ENCODE results near the gene TLN1.

DNA sequence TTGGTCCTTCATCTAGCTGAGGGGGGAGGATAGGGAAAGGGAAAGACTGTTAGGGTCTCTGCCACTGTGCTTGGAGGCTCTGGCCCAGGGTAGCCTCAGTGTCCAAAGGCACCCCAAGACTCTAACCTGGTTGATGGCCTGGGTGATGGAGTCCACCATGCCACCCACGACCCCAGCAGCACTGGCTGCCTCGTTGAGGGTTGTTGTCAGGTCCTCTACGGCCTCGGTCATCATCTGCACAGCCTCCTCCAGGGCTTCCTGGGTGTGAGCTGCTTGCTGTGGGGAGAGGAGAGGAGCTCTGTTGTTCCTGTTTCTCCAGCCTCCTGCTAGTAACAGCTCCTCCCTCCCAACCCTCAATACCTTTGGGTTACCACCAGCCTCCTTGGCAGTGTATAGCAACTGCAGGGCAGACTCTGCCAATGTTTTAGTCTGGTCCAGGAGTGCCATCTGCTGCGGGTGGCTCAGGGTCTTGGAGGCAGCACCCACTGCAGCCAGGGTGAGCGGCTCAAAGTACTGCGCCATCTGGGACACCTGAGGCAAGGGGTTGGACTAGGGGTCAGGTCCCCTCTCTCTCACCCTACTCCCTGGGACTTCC lies 26.1 kb downstream of the TLN1 start:
- TF ChIP-seq, protein P1, sequence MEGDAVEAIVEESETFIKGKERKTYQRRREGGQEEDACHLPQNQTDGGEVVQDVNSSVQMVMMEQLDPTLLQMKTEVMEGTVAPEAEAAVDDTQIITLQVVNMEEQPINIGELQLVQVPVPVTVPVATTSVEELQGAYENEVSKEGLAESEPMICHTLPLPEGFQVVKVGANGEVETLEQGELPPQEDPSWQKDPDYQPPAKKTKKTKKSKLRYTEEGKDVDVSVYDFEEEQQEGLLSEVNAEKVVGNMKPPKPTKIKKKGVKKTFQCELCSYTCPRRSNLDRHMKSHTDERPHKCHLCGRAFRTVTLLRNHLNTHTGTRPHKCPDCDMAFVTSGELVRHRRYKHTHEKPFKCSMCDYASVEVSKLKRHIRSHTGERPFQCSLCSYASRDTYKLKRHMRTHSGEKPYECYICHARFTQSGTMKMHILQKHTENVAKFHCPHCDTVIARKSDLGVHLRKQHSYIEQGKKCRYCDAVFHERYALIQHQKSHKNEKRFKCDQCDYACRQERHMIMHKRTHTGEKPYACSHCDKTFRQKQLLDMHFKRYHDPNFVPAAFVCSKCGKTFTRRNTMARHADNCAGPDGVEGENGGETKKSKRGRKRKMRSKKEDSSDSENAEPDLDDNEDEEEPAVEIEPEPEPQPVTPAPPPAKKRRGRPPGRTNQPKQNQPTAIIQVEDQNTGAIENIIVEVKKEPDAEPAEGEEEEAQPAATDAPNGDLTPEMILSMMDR (IDR thresholded peaks at IDR 0.05), result no peak
- TF ChIP-seq EP300 (IDR thresholded peaks at IDR 0.05), result no peak
- TF ChIP-seq POLR2A (IDR thresholded peaks at IDR 0.05), result no peak

Data from gastroesophageal sphincter (tissue), 3 donors.